Calu3 (cell line): Measurements from ENCODE around the gene MNX1. TPM values are rescaled to one million over a fixed set of nuclear protein-coding genes. Genes with fewer than 3 reads are reported as not detected.

Experiments used
- BruUV-seq: library from RNA; stranded (reverse); fragments of 400-500 nt; replicated peaks from 2 replicates; lab custom pipeline; 2021; lab: Mats Ljungman, UMichigan
- CTCF ChIA-PET: fragments of 300-600 bp; sonication (Branson Sonifier 250); formaldehyde crosslinking; loops from one replicate; lab custom pipeline; 2022; ENCODE audit warnings: antibody characterized with exemption; lab: Charles Lee
- DNase-seq: peaks from one replicate; pipeline ENCODE4 v3.0.0; 2022
- H3K27ac Mint-ChIP-seq: one replicate; pipeline ENCODE4 v1.8.0; 2022; ENCODE audit warnings: mixed read lengths; ENCODE audit not compliant: unreplicated experiment
- H3K27me3 Mint-ChIP-seq: one replicate; pipeline ENCODE4 v1.8.0; 2022; ENCODE audit warnings: mixed read lengths; ENCODE audit not compliant: unreplicated experiment
- H3K36me3 Mint-ChIP-seq: one replicate; pipeline ENCODE4 v1.8.0; 2022; ENCODE audit warnings: mild to moderate bottlenecking, moderate library complexity, mixed read lengths; ENCODE audit not compliant: insufficient read depth, unreplicated experiment
- H3K4me1 Mint-ChIP-seq: one replicate; pipeline ENCODE4 v1.8.0; 2022; ENCODE audit warnings: mild to moderate bottlenecking, low read depth, mixed read lengths; ENCODE audit not compliant: unreplicated experiment
- H3K4me3 Mint-ChIP-seq: one replicate; pipeline ENCODE4 v1.8.0; 2022; ENCODE audit warnings: mild to moderate bottlenecking, low read depth, moderate library complexity, mixed read lengths; ENCODE audit not compliant: unreplicated experiment
- H3K9me3 Mint-ChIP-seq: one replicate; pipeline ENCODE4 v1.8.0; 2022; ENCODE audit warnings: low read depth, mixed read lengths; ENCODE audit not compliant: unreplicated experiment
- intact Hi-C: fragments of 100-400 bp; cut with micrococcal nuclease; formaldehyde crosslinking; loops from one replicate; pipeline ENCODE4 v1.10.0; 2022; ENCODE audit not compliant: unreplicated experiment
- total RNA-seq: library from RNA; stranded (reverse); gene quantifications from 2 replicates; pipeline ENCODE4 v1.2.3, GENCODE V29; 2022
- TF ChIP-seq, protein P1 (sequence below): fragments of 200-600 bp; IDR thresholded peaks from one replicate; pipeline ENCODE4 v1.8.0; 2022; ENCODE audit warnings: antibody characterized with exemption; ENCODE audit not compliant: unreplicated experiment

Gene MNX1
- total RNA-seq, 1 experiment from 2014 or later = 28.4 TPM

GRCh38 chr7:157002819-157003421 lies 7.5 kb downstream of the MNX1 start:
- peaks cover 23% of the 10 kb centered on the region for H3K4me1 Mint-ChIP-seq
- CTCF ChIA-PET = interaction anchor here (0.6 kb wide), 1 partner anchor 153 kb away, joined by 3 read pairs; no protein-coding TSS in a partner anchor
- no peaks in the 10 kb centered on the region for H3K27me3 Mint-ChIP-seq
- TF ChIP-seq, protein P1, sequence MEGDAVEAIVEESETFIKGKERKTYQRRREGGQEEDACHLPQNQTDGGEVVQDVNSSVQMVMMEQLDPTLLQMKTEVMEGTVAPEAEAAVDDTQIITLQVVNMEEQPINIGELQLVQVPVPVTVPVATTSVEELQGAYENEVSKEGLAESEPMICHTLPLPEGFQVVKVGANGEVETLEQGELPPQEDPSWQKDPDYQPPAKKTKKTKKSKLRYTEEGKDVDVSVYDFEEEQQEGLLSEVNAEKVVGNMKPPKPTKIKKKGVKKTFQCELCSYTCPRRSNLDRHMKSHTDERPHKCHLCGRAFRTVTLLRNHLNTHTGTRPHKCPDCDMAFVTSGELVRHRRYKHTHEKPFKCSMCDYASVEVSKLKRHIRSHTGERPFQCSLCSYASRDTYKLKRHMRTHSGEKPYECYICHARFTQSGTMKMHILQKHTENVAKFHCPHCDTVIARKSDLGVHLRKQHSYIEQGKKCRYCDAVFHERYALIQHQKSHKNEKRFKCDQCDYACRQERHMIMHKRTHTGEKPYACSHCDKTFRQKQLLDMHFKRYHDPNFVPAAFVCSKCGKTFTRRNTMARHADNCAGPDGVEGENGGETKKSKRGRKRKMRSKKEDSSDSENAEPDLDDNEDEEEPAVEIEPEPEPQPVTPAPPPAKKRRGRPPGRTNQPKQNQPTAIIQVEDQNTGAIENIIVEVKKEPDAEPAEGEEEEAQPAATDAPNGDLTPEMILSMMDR = no peak
- no peak overlapping the region for H3K27ac Mint-ChIP-seq
- H3K4me3 Mint-ChIP-seq = no peak overlapping the region
- peaks cover 49% of the 10 kb centered on the region for H3K36me3 Mint-ChIP-seq
- intact Hi-C loops = no loop called here
- no peaks in the 10 kb centered on the region for H3K9me3 Mint-ChIP-seq
- BruUV-seq = no TSS peak
- DNase-seq = no peak

- intact Hi-C loops = no loop called here
- Mint-ChIP-seq H3K9me3 (no peaks in the 10 kb centered on the region), H3K4me3 (no peak overlapping the region), H3K27me3 (no peaks in the 10 kb centered on the region), H3K27ac (no peak overlapping the region), H3K36me3 (peaks cover 42% of the 10 kb centered on the region), H3K4me1 (peaks cover 15% of the 10 kb centered on the region)
- CTCF ChIA-PET = interaction anchor here (0.6 kb wide), 1 partner anchor 154 kb away, joined by 3 read pairs; no protein-coding TSS in a partner anchor
- TF ChIP-seq, protein P1 = no peak
- BruUV-seq = no TSS peak
- no peak for DNase-seq
Measured at GRCh38 chr7:157001920-157002818, 8.3 kb downstream of the MNX1 start.

- Mint-ChIP-seq H3K9me3 (no peaks in the 10 kb centered on the region), H3K27ac (peak overlapping the region; percentile 9), H3K4me3 (peak overlapping the region; percentile 60), H3K4me1 (peaks cover 10% of the 10 kb centered on the region), H3K27me3 (no peaks in the 10 kb centered on the region), H3K36me3 (peaks cover 37% of the 10 kb centered on the region)
- intact Hi-C loops = no loop called here
- no TSS peak for BruUV-seq
- CTCF ChIA-PET = no interaction called here
- TF ChIP-seq, protein P1 = no peak
- DNase-seq = no peak
Measured at GRCh38 chr7:157000741-157001653, 9.5 kb downstream of the MNX1 start.
